NCI-H187 treated with DMSO at 0.1 percent for 48 hours (cell line): ENCODE measurements around the gene TAF11L7.
"Not testable (repeated sequence)": the region's sequence is repeated elsewhere in the genome, so short reads cannot be mapped to it uniquely, and the experiment has no call there.

Experiments
- DNase-seq: peaks from one replicate; lab custom pipeline; 2025; lab: John Stamatoyannopoulos, UW

TAF11L7 gene

GRCh38 chr5:17585658-17586057 lies at the start of gene TAF11L7:
TSS of gene TAF11L7 (minus strand) at chr5:17585758.
- not testable (repeated sequence) for DNase-seq

DNA sequence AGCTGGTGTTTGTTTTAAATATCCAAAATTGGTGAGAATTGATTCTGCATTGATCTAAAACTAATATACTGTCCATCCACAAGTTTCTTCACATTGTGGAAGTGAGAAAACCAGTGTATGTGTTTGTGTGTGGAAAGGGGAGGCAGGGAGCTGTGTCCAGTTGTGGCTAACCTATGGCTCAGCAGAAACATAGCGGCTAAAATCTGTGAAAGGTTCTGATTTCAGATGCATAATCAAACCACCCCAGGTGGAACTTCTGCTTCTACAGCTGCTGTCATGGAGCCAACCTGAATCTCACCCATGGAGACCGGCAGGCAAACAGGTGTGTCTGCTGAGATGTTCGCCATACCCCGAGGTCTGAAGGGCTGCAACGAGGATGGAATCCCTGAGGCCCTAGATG lies 48.6 kb upstream of the TAF11L7 start, which contains the start of gene TAF11L14:
TSS of gene TAF11L14 (plus strand) at position 301 of the 400 bp plus-strand sequence.
- no peak for DNase-seq

- DNase-seq, result not testable (repeated sequence)
Observed at GRCh38 chr5:17631788-17632187, 46.2 kb upstream of the TAF11L7 start, which contains the start of gene TAF11L13. TSS of gene TAF11L13 (plus strand) at chr5:17632088.

- DNase-seq, result no peak
Observed at GRCh38 chr5:17625686-17626085, 40.1 kb upstream of the TAF11L7 start.

GRCh38 chr5:17620627-17621026 lies 35.1 kb upstream of the TAF11L7 start:
- no peak for DNase-seq

DNA sequence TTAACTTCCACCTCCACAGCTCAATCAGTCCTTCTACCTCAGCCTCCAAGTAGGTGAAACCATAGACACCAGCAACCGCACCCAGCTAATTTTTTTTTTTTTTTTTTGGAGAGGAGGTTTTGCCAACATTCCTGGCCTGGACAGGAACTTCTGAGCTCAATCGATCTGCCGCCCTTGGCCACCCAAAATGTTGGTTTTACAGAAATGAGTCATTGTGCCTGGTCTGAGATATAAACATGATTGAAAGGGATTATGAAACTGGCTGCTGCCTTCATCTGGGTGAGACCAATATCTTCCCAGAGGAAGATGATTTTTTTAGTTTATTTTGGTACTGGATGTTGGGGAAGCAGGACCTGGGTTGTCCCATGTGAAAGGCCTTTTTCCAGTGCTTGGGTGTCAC lies 33.8 kb upstream of the TAF11L7 start:
- DNase-seq, result no peak

- no peak for DNase-seq
Observed at GRCh38 chr5:17614872-17615605, 29.5 kb upstream of the TAF11L7 start.

GRCh38 chr5:17610092-17610491 lies 24.5 kb upstream of the TAF11L7 start, which contains the start of gene TAF11L12:
TSS of gene TAF11L12 (plus strand) at chr5:17610392.
- not testable (repeated sequence) for DNase-seq

DNA sequence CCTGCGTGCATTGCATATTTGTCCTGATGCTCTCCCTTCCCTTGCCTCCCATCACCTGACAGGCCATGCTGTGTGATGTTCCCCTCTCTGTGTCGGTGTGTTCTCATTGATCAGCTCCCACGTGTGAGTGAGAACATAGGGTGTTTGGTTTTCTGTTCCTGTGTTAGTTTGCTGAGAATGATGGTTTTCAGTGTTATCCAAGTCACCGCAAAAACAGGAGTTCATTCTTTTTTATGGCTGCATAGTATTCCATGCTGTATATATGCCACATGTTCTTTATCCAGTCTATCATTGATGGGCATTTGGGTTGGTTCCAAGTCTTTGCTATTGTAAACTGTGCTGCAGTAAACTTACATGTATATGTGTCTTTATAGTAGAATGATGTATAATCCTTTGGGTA lies 21.9 kb upstream of the TAF11L7 start:
- DNase-seq, result not testable (repeated sequence)

DNA sequence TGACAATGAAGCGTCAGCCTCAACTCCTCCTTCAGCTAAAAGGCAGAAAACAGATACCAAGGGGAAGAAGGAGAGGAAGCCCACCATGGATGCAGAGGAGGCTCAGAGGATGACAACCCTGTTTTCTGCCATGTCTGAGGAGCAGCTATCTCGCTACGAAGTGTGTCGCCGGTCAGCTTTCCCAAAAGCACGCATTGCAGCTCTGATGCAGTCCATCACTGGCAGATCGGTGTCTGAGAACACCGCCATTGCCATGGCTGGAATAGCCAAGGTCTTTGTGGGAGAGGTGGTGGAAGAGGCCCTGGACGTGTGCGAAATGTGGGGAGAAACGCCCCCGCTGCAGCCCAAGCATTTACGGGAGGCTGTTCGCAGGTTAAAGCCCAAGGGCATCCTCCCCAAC lies 19.4 kb upstream of the TAF11L7 start:
- DNase-seq, result no peak

DNA sequence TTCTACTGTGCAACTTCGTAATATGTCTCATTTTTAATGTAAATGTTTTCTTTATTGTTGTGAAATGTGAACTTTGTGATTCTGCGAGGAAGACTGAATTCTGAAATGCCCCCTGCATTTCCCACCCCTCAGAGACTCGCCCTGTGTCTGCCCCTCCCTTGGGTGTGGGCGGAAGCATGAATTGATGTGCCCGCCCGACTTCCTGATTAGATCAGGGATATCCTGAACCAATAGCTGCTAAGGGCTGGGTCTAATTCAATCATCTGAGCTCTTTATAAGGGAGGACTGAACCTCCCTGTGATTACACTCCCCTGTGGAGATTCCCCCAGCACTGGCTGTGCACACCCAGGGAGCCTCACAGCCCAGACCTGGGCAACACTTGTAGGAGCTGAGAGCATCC lies 18.3 kb upstream of the TAF11L7 start, which contains the start of gene TAF11L11:
TSS of gene TAF11L11 (plus strand) at position 304 of the 400 bp plus-strand sequence.
- DNase-seq, result not testable (repeated sequence)

GRCh38 chr5:17597728-17598127 lies 12.2 kb upstream of the TAF11L7 start, which contains the start of gene TAF11L10:
TSS of gene TAF11L10 (minus strand) at chr5:17597828.
- DNase-seq, result not testable (repeated sequence)

DNA sequence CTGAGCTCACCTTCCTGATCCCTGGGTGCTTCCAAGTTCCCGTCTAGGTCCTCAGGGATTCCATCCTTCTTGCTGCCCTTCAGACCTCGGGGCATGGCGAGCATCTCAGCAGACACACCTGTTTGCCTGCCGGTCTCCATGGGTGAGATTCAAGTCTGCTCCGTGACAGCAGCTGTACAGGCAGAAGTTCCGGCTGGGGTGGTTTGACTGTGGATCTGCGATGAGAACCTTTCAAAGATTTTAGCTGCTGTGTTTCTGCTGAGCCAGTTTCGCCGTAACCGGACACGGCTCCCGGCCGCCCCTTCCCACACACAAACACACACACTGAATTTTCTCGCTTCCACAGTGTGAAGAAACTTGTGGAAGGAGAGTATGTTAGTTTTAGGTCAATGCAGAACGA lies 8.7 kb upstream of the TAF11L7 start, which contains the start of gene TAF11L9:
TSS of gene TAF11L9 (minus strand) at position 140 of the 400 bp plus-strand sequence.
- not testable (repeated sequence) for DNase-seq

DNA sequence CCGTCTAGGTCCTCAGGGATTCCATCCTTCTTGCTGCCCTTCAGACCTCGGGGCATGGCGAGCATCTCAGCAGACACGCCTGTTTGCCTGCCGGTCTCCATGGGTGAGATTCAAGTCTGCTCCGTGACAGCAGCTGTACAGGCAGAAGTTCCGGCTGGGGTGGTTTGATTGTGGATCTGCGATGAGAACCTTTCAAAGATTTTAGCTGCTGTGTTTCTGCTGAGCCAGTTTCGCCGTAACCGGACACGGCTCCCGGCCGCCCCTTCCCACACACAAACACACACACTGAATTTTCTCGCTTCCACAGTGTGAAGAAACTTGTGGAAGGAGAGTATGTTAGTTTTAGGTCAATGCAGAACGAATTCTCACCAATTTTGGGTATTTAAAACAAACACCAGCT lies 5.3 kb upstream of the TAF11L7 start, which contains the start of gene TAF11L8:
TSS of gene TAF11L8 (minus strand) at position 101 of the 400 bp plus-strand sequence.
- not testable (repeated sequence) for DNase-seq
